GM23248 (cell line): ENCODE data around the gene ARHGAP8.

ENCODE experiments used
- EZH2 ChIP-seq: fragments of 200-600 bp; sonication (generic); IDR thresholded peaks from 2 replicates; pipeline ENCODE4 v1.6.1; 2018; ENCODE audit warnings: antibody characterized with exemption, mild to moderate bottlenecking; ENCODE audit not compliant: insufficient read depth, poor library complexity, severe bottlenecking
- EZH2phosphoT487 ChIP-seq: fragments of 200-600 bp; sonication (generic); IDR thresholded peaks from 2 replicates; pipeline ENCODE4 v1.6.1; 2018; ENCODE audit warnings: antibody characterized with exemption, moderate library complexity, mild to moderate bottlenecking, low read depth; ENCODE audit not compliant: insufficient read depth

DNA sequence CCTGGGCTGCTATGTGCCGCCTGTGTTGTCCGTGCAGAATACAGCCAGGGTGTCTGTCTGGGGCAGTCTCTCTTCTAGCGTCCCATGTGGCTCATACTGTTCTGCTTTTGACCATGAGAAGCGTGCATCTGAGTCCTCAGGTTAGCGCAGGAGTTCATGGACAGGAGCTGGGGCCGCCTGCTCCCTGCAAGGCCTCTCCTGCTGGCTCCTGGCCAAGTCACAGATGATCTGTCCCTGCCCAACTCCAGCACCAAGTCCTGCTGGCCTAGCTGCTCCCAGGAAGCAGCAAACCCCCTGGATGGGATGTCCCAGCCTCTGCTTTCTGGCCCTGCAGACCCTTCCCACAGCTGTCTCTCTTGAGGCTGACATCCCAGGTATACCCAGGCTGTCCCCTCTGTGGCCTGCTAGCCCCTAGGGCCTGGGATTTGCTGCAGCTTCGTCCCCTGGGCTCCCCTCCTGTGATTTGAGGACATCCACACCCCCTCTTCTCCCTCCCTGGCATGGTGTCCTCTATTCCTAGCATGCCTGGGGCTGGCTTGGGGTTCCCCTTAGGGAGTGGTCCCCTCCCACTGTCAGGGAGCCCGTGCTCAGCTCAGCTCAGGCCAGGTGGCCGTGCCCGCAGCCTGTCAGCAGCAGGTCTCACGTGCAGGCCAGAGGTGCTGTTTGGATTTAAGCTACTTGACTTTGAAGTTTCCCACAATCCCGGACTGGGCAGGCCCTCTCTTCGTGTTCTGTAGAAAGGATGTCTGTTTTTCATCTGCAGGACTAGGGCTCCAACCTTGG lies 32.6 kb upstream of the ARHGAP8 start:
- TF ChIP-seq EZH2 = no peak
- TF ChIP-seq EZH2phosphoT487 = no peak
